Small intestine (tissue), 7 donors: ENCODE results near the gene MERTK. TPM values are rescaled to one million over a fixed set of nuclear protein-coding genes. Genes with fewer than 3 reads are reported as not detected.

Experiments
- DNase-seq, 2 donors: peaks; one replicate each; pipeline versions ENCODE4 v3.0.0 to v3.0.0-alpha.2; 2013
- FAIRE-seq: peaks from 2 replicates; lab custom pipeline; 2012; peaks lifted over from hg19 to GRCh38; lab: Jason Lieb, UNC
- H3K27ac ChIP-seq, 3 donors: one replicate each; pipeline ENCODE4 v1.5.1; 2013; ENCODE audit warnings: low read length in 2 of 3, mild to moderate bottlenecking in 2 of 3, control low read depth in 1 of 3, inconsistent platforms in 1 of 3, low read depth in 1 of 3, moderate library complexity in 1 of 3
- H3K27me3 ChIP-seq, 3 donors: one replicate each; pipeline ENCODE4 v1.6.1; 2013; ENCODE audit warnings: low read length in 3 of 3, inconsistent platforms in 1 of 3; ENCODE audit not compliant: control insufficient read depth in 3 of 3, insufficient read depth in 3 of 3
- H3K36me3 ChIP-seq, 3 donors: one replicate each; pipeline ENCODE4 v1.6.1; 2013; ENCODE audit warnings: low read length in 3 of 3, inconsistent platforms in 1 of 3, low read depth in 1 of 3, mild to moderate bottlenecking in 1 of 3, moderate library complexity in 1 of 3; ENCODE audit not compliant: control insufficient read depth in 3 of 3, insufficient read depth in 2 of 3
- H3K4me1 ChIP-seq, 3 donors: one replicate each; pipeline ENCODE4 v1.6.1; 2013; ENCODE audit warnings: low read length in 2 of 3, inconsistent platforms in 1 of 3, low read depth in 1 of 3, mild to moderate bottlenecking in 1 of 3, moderate library complexity in 1 of 3; ENCODE audit not compliant: control insufficient read depth in 3 of 3, insufficient read depth in 2 of 3
- H3K4me3 ChIP-seq, 3 donors: one replicate each; pipeline ENCODE4 v1.5.1; 2013; ENCODE audit warnings: low read length in 3 of 3, control low read depth in 1 of 3, inconsistent platforms in 1 of 3, low read depth in 1 of 3, mild to moderate bottlenecking in 1 of 3, moderate library complexity in 1 of 3
- H3K9me3 ChIP-seq, 2 donors: one replicate each; pipeline ENCODE4 v1.6.1; 2013; ENCODE audit warnings: low read depth in 1 of 2, low read length in 1 of 2; ENCODE audit not compliant: control insufficient read depth in 2 of 2, insufficient read depth in 1 of 2
- WGBS, 3 donors: extraction: QIAGEN DNeasy Blood & Tissue Kit; methylation state at CpG; one replicate each; pipeline ENCODE4 v1.1.7; 2013; 5-methylcytosine and 5-hydroxymethylcytosine counted together
- polyA plus RNA-seq, 4 donors: library from polyadenylated mRNA; stranded (reverse) in 3 of 4; unstranded in 1 of 4; fragments of 200-250 nt in 3 of 4; fragments of 120-200 nt in 1 of 4; gene quantifications; one replicate each; pipeline versions ENCODE4 v1.2.1 to v1.2.3, GENCODE V29; 2013
- donor health status: healthy with polysubstance abuse.
- donor health status: control.
- donor health status: control.
- donor health status: Bipolar disorder and iron deficiency.
- donor health status: healthy.

MERTK gene
- polyA plus RNA-seq, 4 donors = 4.1 to 9.8 (median 7.1) TPM

GRCh38 chr2:112053917-112054846, 155.8 kb downstream of the MERTK start:
- no peaks in the 10 kb centered on the region for H3K9me3 ChIP-seq
- H3K27me3 ChIP-seq = no peaks in the 10 kb centered on the region
- peak; percentile 96 to 99 for DNase-seq
- peaks cover 0 to 4% (median 0%) of the 10 kb centered on the region in 3 donors for H3K36me3 ChIP-seq
- 1 to 2% (median 1%) methylated on average over 37 to 62 of the region's 62 CpGs for WGBS, 3 donors
- H3K4me1 ChIP-seq = peaks cover 7 to 26% (median 9%) of the 10 kb centered on the region in 3 donors
- H3K4me3 ChIP-seq = peak overlapping the region in 2 of 3 donors; percentile 22 to 64
- FAIRE-seq = no peak
- H3K27ac ChIP-seq = peak overlapping the region; percentile 87 to 98 (median 97)

- Histone ChIP-seq H3K9me3 (no peaks in the 10 kb centered on the region), H3K4me3 (peak within 1 kb of the TSS; percentile 71 to 89 (median 80)), H3K4me1 (peaks cover 9 to 27% (median 11%) of the 10 kb centered on the region in 3 donors), H3K27ac (peak within 1 kb of the TSS; percentile 85 to 98 (median 98)), H3K36me3 (peaks cover 0 to 4% (median 0%) of the 10 kb centered on the region in 3 donors), H3K27me3 (no peaks in the 10 kb centered on the region)
- FAIRE-seq = no peak
- peak; percentile 97 to 98 for DNase-seq
- WGBS, 3 donors = 0 to 1% (median 1%) methylated on average over 56 to 87 of the region's 90 CpGs
These were observed 156.7 kb downstream of the MERTK start, which contains the start of gene TMEM87B for GRCh38 chr2:112054847-112055729. Gene TMEM87B, plus strand, starts transcription at chr2:112055269. Its CDS starts 323 bp downstream, at chr2:112055592.

GRCh38 chr2:112055730-112056625, 157.6 kb downstream of the MERTK start:
- no peak for FAIRE-seq
- Histone ChIP-seq H3K27me3 (no peaks in the 10 kb centered on the region), H3K9me3 (no peaks in the 10 kb centered on the region), H3K36me3 (peaks cover 0 to 7% (median 2%) of the 10 kb centered on the region in 3 donors), H3K4me3 (peak overlapping the region; percentile 71 to 89 (median 80)), H3K27ac (peak overlapping the region; percentile 85 to 98 (median 97)), H3K4me1 (peaks cover 9 to 25% (median 11%) of the 10 kb centered on the region in 3 donors)
- 0 to 1% (median 0%) methylated on average over 38 to 42 of the region's 42 CpGs for WGBS, 3 donors
- peak; percentile 83 to 84 for DNase-seq

GRCh38 chr2:112056626-112056987, 158.2 kb downstream of the MERTK start:
- WGBS, 3 donors = 12 to 31% (median 16%) methylated on average over 3 of the region's 3 CpGs
- Histone ChIP-seq H3K27me3 (no peaks in the 10 kb centered on the region), H3K9me3 (no peaks in the 10 kb centered on the region), H3K36me3 (peaks cover 0 to 7% (median 2%) of the 10 kb centered on the region in 3 donors), H3K4me3 (peak overlapping the region; percentile 71 to 89 (median 80)), H3K4me1 (peaks cover 11 to 29% (median 13%) of the 10 kb centered on the region in 3 donors), H3K27ac (peak overlapping the region; percentile 85 to 98 (median 97))
- FAIRE-seq (no peak), DNase-seq (no peak)

GRCh38 chr2:112059671-112060070, 161.3 kb downstream of the MERTK start:
- no peaks in the 10 kb centered on the region for H3K27me3 ChIP-seq
- WGBS, 3 donors = 10 to 59% (median 42%) methylated on average over 2 of the region's 2 CpGs
- H3K36me3 ChIP-seq = peaks cover 0 to 15% (median 11%) of the 10 kb centered on the region in 3 donors
- H3K27ac ChIP-seq = peak overlapping the region in 2 of 3 donors; percentile 56 to 68
- peaks cover 0 to 5% of the 10 kb centered on the region in 2 donors for H3K9me3 ChIP-seq
- DNase-seq (peak; percentile 28 to 54), FAIRE-seq (no peak)
- peaks cover 12 to 21% (median 15%) of the 10 kb centered on the region in 3 donors for H3K4me1 ChIP-seq
- no peak overlapping the region for H3K4me3 ChIP-seq

- Histone ChIP-seq H3K9me3 (peaks cover 0 to 5% of the 10 kb centered on the region in 2 donors), H3K4me3 (no peak overlapping the region), H3K36me3 (peaks cover 0 to 22% (median 15%) of the 10 kb centered on the region in 3 donors), H3K4me1 (peaks cover 12 to 21% (median 15%) of the 10 kb centered on the region in 3 donors), H3K27me3 (no peaks in the 10 kb centered on the region), H3K27ac (no peak overlapping the region)
- DNase-seq = peak in 1 of 2 donors; percentile 60
- no peak for FAIRE-seq
- WGBS, 3 donors = 12 to 67% (median 35%) methylated on average over 1 of the region's 1 CpG
These were observed 162.9 kb downstream of the MERTK start for GRCh38 chr2:112061299-112061698.

GRCh38 chr2:112061840-112062239, 163.4 kb downstream of the MERTK start:
- DNase-seq (no peak), FAIRE-seq (no peak)
- Histone ChIP-seq H3K27ac (no peak overlapping the region), H3K9me3 (peaks cover 0 to 5% of the 10 kb centered on the region in 2 donors), H3K4me3 (no peak overlapping the region), H3K4me1 (peaks cover 12 to 16% (median 15%) of the 10 kb centered on the region in 3 donors), H3K27me3 (no peaks in the 10 kb centered on the region), H3K36me3 (peaks cover 0 to 22% (median 16%) of the 10 kb centered on the region in 3 donors)
- WGBS, 3 donors = 68 to 89% (median 78%) methylated on average over 2 of the region's 2 CpGs
